Cardiac muscle cell (in vitro differentiated cells and primary cell): ENCODE data around the gene GNGT2. TPM values are rescaled to one million over a fixed set of nuclear protein-coding genes. Genes with fewer than 3 reads are reported as not detected.
A peak's percentile ranks its signal among the peaks of the same experiment; 100 is the strongest.
"Not testable (repeated sequence)": the region's sequence is repeated elsewhere in the genome, so short reads cannot be mapped to it uniquely, and the experiment has no call there.

Source experiments
- DNase-seq, 2 donors: peaks; one replicate each; pipeline versions ENCODE4 v3.0.0 to v3.0.0-alpha.2; 2010 to 2017; ENCODE audit warnings: low read depth in 1 of 2, low spot score in 1 of 2
- H3K27ac ChIP-seq: fragments of 200-600 bp; sonication (generic); 2 replicates; pipeline ENCODE4 v1.5.1; 2016
- H3K27me3 ChIP-seq: fragments of 200-600 bp; sonication (generic); 2 replicates; pipeline ENCODE4 v1.6.0; 2016; ENCODE audit warnings: control low read depth
- H3K36me3 ChIP-seq: fragments of 200-600 bp; sonication (generic); 2 replicates; pipeline ENCODE4 v1.5.1; 2016; ENCODE audit warnings: control low read depth
- H3K4me1 ChIP-seq: fragments of 200-600 bp; sonication (generic); 2 replicates; pipeline ENCODE4 v1.8.1; 2017; ENCODE audit warnings: low read depth, mild to moderate bottlenecking, mixed run types
- H3K4me3 ChIP-seq: fragments of 200-600 bp; sonication (generic); 2 replicates; pipeline ENCODE4 v1.5.1; 2016; ENCODE audit warnings: mild to moderate bottlenecking
- H3K9me3 ChIP-seq: fragments of 200-600 bp; sonication (generic); 2 replicates; pipeline ENCODE4 v1.5.1; 2017; ENCODE audit warnings: low read depth, mild to moderate bottlenecking, control low read depth
- polyA plus RNA-seq: library from polyadenylated mRNA; unstranded; fragments of >200 nt; fragmentation: Nextera tagmentation; extraction: Ambion mirVana; gene quantifications from 2 replicates; pipeline ENCODE4 v1.2.1, GENCODE V29; 2016
- total RNA-seq: library from RNA; depleted of rRNA; stranded (reverse); fragments of >200 nt; gene quantifications from 2 replicates; pipeline ENCODE4 v1.2.3, GENCODE V29; 2016
- TF ChIP-seq, protein P1 (sequence below): IDR thresholded peaks from 2 replicates; pipeline ENCODE4 v1.5.1; 2012; ENCODE audit warnings: low read depth, mild to moderate bottlenecking, low read length

GNGT2 gene
- total and polyA plus RNA-seq, 2 experiments from 2014 or later: not detected

DNA sequence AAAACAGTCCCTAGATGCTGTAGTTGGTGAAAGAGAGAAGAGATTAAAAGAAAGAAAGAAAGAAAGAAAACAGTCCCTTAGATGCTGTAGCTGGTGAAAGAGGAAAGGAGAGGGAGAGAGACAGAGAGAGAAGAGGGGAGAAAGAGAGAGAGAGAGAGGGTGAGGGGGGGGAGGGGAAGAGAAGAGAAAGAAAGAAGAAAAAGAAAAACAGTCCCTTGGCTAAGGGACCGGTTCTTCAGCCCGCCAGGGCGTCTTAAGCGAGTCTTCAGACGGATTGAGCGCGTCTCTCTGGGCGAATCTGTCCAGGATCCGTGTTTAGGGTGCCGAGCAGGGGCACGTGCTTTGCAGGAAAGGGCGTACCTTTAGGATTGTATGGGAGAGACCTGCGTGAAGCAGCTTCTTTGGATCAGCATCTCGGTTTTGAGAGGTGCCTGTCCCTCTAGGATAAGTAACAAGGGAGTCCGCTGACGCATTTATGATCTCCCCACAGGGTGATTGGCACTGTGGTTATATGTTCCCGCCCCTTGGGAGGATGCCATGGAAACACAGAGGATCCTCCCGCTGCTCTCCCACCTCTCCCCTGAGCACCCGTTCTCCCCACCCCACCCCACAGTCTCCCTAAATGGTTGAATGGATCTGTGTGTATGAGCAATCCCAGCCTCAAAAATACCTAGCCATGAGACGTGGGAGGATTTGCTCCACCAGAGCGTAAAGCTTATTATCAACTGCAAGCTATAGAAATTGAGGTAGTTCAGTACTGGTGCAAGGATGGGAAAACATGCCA is 16.7 kb downstream of the GNGT2 start:
- peak; percentile 28 to 76 for DNase-seq
- Histone ChIP-seq H3K4me3 (peak overlapping the region; percentile 81), H3K36me3 (no peaks in the 10 kb centered on the region), H3K27ac (no peak overlapping the region), H3K27me3 (no peaks in the 10 kb centered on the region), H3K9me3 (no peaks in the 10 kb centered on the region), H3K4me1 (no peaks in the 10 kb centered on the region)
- TF ChIP-seq, protein P1, sequence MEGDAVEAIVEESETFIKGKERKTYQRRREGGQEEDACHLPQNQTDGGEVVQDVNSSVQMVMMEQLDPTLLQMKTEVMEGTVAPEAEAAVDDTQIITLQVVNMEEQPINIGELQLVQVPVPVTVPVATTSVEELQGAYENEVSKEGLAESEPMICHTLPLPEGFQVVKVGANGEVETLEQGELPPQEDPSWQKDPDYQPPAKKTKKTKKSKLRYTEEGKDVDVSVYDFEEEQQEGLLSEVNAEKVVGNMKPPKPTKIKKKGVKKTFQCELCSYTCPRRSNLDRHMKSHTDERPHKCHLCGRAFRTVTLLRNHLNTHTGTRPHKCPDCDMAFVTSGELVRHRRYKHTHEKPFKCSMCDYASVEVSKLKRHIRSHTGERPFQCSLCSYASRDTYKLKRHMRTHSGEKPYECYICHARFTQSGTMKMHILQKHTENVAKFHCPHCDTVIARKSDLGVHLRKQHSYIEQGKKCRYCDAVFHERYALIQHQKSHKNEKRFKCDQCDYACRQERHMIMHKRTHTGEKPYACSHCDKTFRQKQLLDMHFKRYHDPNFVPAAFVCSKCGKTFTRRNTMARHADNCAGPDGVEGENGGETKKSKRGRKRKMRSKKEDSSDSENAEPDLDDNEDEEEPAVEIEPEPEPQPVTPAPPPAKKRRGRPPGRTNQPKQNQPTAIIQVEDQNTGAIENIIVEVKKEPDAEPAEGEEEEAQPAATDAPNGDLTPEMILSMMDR: no peak

DNA sequence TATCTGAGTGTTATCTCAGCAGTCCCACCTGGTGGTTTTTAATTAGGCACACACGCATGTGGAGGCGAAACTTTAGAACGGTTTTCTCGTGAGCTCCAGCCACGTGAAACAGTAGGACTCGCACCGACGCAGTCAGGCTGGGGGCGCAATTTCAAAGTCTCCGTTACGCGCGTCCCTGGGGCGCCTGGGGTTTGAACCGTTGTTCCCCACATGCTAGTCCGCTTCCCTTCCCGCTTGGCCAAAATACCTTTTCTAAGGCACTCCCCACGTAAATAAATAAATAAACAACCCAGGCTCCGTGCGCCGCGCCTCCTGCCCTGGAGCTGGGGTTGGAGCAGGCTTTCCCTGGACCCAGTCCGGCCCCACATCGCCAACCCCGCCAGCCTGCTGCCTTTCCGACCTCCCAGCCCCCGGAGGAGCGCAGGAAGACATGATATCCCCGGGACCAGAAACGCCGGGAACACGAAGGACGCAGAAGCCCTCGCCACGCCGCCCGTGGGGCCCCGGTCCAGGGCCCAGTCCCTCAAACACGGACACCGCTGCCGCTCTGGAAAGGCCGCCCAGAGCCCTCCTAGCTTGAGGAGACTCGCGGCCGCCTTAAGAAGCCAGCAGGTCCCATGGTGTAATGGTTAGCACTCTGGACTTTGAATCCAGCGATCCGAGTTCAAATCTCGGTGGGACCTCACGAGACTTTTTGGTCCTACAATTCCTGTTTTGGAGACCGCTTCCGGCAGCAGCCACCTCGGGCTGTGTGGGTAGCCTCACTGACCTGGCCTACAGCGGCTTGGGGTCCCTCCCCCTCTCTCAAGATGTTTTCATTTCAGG is 18.2 kb downstream of the GNGT2 start:
- Histone ChIP-seq H3K27me3 (no peaks in the 10 kb centered on the region), H3K9me3 (no peaks in the 10 kb centered on the region), H3K4me3 (peak overlapping the region; percentile 81), H3K4me1 (no peaks in the 10 kb centered on the region), H3K27ac (peak overlapping the region; percentile 94), H3K36me3 (no peaks in the 10 kb centered on the region)
- DNase-seq: peak; percentile 83 to 91
- TF ChIP-seq, protein P1: peak; percentile 42

DNA sequence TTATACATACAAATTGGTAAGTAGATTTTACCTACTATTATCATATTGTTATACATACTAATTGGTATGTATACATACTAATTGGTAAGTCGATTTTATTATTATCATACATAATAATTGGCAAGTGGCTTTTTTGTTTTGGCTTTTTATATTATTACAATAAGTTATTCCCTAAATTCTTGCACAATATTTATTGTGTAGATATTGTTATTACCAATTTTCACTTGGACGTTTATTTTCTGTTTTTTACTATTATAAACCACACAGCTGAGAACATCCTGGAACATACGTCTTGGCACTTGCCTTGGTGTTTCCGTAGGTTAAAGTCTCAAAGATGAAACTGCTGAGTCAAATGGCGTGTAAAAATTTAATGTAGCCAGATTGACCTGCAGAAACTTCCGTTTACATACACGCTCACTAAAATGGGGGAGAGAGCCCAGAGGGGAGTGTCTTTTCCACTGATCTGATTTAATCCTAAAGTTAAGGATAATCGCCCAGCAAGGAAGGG is 18.9 kb downstream of the GNGT2 start:
- Histone ChIP-seq H3K27me3 (no peaks in the 10 kb centered on the region), H3K27ac (peak overlapping the region; percentile 94), H3K4me1 (no peaks in the 10 kb centered on the region), H3K4me3 (peak overlapping the region; percentile 81), H3K36me3 (no peaks in the 10 kb centered on the region), H3K9me3 (no peaks in the 10 kb centered on the region)
- TF ChIP-seq, protein P1: no peak
- DNase-seq: no peak

DNA sequence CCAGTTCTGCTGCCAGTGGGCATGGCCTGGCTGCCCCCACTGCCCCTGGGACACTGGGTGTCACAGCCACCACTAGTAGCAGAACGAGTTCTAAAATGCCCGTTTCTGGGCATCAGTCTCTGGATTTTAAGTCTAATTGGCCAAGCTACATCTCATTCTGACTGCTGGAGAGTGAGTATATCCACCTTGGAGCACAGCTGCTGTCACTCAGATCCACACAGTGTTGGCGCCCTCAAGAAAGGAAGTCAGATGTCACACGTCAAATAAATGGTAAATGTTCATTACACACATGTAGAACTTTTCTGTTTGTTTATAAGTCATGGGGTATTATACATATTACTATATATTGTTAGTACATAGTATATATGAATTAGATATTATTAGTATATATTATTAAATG is 19.4 kb downstream of the GNGT2 start:
- H3K27me3 ChIP-seq: no peaks in the 10 kb centered on the region
- no peaks in the 10 kb centered on the region for H3K36me3 ChIP-seq
- no peaks in the 10 kb centered on the region for H3K4me1 ChIP-seq
- no peak for DNase-seq
- TF ChIP-seq, protein P1: no peak
- H3K27ac ChIP-seq: no peak overlapping the region
- no peaks in the 10 kb centered on the region for H3K9me3 ChIP-seq
- H3K4me3 ChIP-seq: no peak overlapping the region

DNA sequence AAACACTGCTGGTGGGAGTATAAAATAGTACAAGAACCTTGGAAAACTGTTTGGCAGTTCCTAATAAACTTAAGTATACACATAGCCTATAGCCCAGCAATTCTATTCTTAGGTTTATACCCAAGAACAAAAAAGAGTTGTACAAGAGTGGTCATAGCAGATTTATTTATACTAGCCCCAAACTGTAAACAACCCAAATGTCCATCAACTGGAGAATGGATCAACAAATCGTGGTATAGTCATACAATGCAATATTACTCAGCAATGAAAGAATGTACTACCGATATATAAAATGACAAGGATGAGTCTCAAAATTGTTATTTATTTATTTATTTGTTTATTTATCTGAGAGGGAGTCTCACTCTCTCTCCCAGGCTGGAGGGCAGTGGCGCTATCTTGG is 23.1 kb downstream of the GNGT2 start:
- no peaks in the 10 kb centered on the region for H3K27me3 ChIP-seq
- H3K27ac ChIP-seq: no peak overlapping the region

DNA sequence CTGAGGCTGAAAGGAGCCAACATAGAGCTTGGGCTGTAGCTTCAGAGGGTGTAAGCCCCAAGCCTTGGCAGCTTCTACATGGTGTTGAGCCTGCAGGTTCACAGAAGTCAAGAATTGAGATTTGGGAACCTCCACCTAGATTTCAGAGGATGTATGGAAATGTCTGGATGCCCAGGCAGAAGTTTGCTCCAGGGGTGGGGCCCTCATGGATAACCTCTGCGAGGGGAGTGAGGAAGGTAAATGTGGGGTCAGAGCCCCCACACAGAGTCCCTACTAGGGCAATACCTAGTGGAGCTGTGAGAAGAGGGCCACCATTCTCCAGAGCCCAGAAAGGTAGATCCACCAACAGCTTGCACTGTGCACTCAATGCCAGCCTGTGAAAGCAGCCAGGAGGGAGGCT is 25.0 kb downstream of the GNGT2 start:
- not testable (repeated sequence) for H3K4me3 ChIP-seq, H3K36me3 ChIP-seq, H3K4me1 ChIP-seq, H3K9me3 ChIP-seq, H3K27me3 ChIP-seq, DNase-seq, H3K27ac ChIP-seq

More for the DNA sequence above, 23.1 kb downstream of the GNGT2 start:
- no peaks in the 10 kb centered on the region for H3K4me1 ChIP-seq
- H3K4me3 ChIP-seq: no peak overlapping the region
- no peaks in the 10 kb centered on the region for H3K36me3 ChIP-seq
- no peaks in the 10 kb centered on the region for H3K9me3 ChIP-seq
- TF ChIP-seq, protein P1: no peak
- DNase-seq: no peak

DNA sequence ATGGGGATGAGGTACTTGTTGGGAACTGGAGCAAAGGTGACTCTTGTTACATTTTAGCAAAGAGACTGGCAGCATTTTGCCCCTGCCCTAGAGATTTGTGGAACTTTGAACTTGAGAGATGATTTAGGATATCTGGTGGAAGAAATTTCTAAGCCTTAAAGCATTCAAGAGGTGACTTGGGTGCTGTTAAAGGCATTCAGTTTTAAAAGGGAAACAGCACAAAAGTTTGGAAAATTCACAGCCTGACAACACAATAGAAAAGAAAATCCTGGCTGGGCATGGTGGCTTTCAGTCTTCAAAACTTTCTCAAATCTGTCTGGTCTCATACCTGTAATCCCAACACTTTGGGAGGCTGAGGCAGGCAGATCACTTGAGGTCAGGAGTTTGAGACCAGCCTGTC is 25.9 kb downstream of the GNGT2 start:
- not testable (repeated sequence) for H3K27me3 ChIP-seq, H3K4me1 ChIP-seq, H3K27ac ChIP-seq, DNase-seq, H3K36me3 ChIP-seq, H3K4me3 ChIP-seq, H3K9me3 ChIP-seq
